Heart right ventricle (tissue), 16 donors: ENCODE data around the gene S1PR1. TPM values are rescaled to one million over a fixed set of nuclear protein-coding genes. Genes with fewer than 3 reads are reported as not detected.
"Not testable (repeated sequence)": the region's sequence is repeated elsewhere in the genome, so short reads cannot be mapped to it uniquely, and the experiment has no call there.

ENCODE experiments used
- ATAC-seq, 8 donors: fragments of 200-7000 bp; cut with Tn5 transposase; one replicate each; pipeline ENCODE4 v1.9.1; 2020; ENCODE audit warnings: mild to moderate bottlenecking in 8 of 8, moderate library complexity in 8 of 8, moderate number of reproducible peaks in 1 of 8
- DNase-seq, 2 donors: peaks; one replicate each; pipeline ENCODE4 v3.0.0-alpha.2; 2020
- H3K27ac ChIP-seq, 10 donors: fragments of 200-600 bp; sonication (generic) in 2 of 10; one replicate each; pipeline versions ENCODE4 v1.5.0 to v1.8.0; 2020 to 2022; ENCODE audit warnings: mild to moderate bottlenecking in 3 of 10
- H3K27me3 ChIP-seq, 7 donors: fragments of 200-600 bp; one replicate each; pipeline ENCODE4 v1.8.0; 2021 to 2022; ENCODE audit warnings: mild to moderate bottlenecking in 2 of 7
- H3K36me3 ChIP-seq, 9 donors: fragments of 200-600 bp; sonication (generic) in 1 of 9; one replicate each; pipeline versions ENCODE4 v1.5.0 to v1.8.0; 2020 to 2022; ENCODE audit warnings: mild to moderate bottlenecking in 2 of 9
- H3K4me1 ChIP-seq, 9 donors: fragments of 200-600 bp; sonication (generic) in 1 of 9; one replicate each; pipeline versions ENCODE4 v1.5.0 to v1.8.0; 2020 to 2022; ENCODE audit warnings: mild to moderate bottlenecking in 4 of 9
- H3K4me3 ChIP-seq, 10 donors: fragments of 200-600 bp; sonication (generic) in 2 of 10; one replicate each; pipeline versions ENCODE4 v1.5.0 to v1.8.0; 2020 to 2022; ENCODE audit warnings: mild to moderate bottlenecking in 7 of 10, moderate library complexity in 2 of 10
- H3K9me3 ChIP-seq, 11 donors: fragments of 200-600 bp in 10 of 11; sonication (generic) in 2 of 11; one replicate each; pipeline versions ENCODE4 v1.5.0 to v1.8.0; 2013 to 2022; ENCODE audit warnings: mild to moderate bottlenecking in 2 of 11, control low read depth in 1 of 11, moderate library complexity in 1 of 11
- WGBS, 2 donors: extraction: QIAGEN DNeasy Blood & Tissue Kit; methylation state at CpG; one replicate each; pipeline ENCODE4 v1.1.7; 2013; ENCODE audit warnings: inconsistent platforms in 1 of 2; 5-methylcytosine and 5-hydroxymethylcytosine counted together
- intact Hi-C, 10 donors: fragments of 100-400 bp; cut with DNase I; formaldehyde crosslinking; loops; one replicate each; pipeline versions ENCODE4 v1.11.1 to v1.14.2; 2022
- polyA plus RNA-seq, 2 donors: library from polyadenylated mRNA; stranded (reverse); fragments of 200-250 nt; gene quantifications; one replicate each; pipeline ENCODE4 v1.2.3, GENCODE V29; 2013
- total RNA-seq, 10 donors: library from RNA; stranded (reverse); fragmentation: NEBNext Ultra II Directional in 3 of 10; extraction: Animal tissue kit (Norgen Biotek cat#: 25700) in 3 of 10; gene quantifications; one replicate each; pipeline versions ENCODE4 v1.2.1 to v1.2.4, GENCODE V29; 2021 to 2023
- TF ChIP-seq, protein P1 (sequence below), 9 donors: fragments of 200-600 bp; sonication (generic) in 2 of 9; IDR thresholded peaks; one replicate each; pipeline versions ENCODE4 v1.5.0 to v1.8.0; 2021 to 2022; ENCODE audit warnings: antibody characterized with exemption in 9 of 9, mild to moderate bottlenecking in 5 of 9, moderate library complexity in 1 of 9
- donor health status: Arrhythmogenic right ventricular cardiomyopathy.
- donor health status: ischemic (EF 13 %, LVEDD 7.1; RV severe dilation, severe dysfunction).
- donor health status: healthy with polysubstance abuse.
- donor health status: DM: no; HTN: yes; CAD: no.
- donor health status: DM: no; HTN: no; CAD: no.
- donor health status: ischemic (EF 25% LVEDD 6.9; RV normal size, moderate dysfunction).
- donor health status: ischemic (EF 25% LVEDD 5.7; RV mildly dilated, moderate dysfunction).
- donor health status: healthy.
- donor health status: DM: yes; HTN: yes; CAD: no.
- donor health status: Ischemic cardiomyopathy.
- donor health status: ischemic (EF 35%, LVEDD 5.7; RV mildly dilated, moderate dysfunction).
- donor health status: nonischemic (EF 11% LVEDD 7.7; RV severe dilation, severe dysfunction).
- donor health status: DM: yes; HTN: yes; CAD: no.
- donor health status: PGD.
- donor health status: ischemic (EF 29% LVEDD 5.4; RV normal size, mild dysfunction).
- donor health status: nonischemic (EF 23%, LVEDD 6.1; RV moderate dilation, normal function).

S1PR1 gene
- total and polyA plus RNA-seq, 12 donors = 37.4 to 82.2 (median 53.2) TPM

GRCh38 chr1:101228424-101229134, 8.2 kb upstream of the S1PR1 start:
- intact Hi-C loops = no loop called here
- DNase-seq (no peak), ATAC-seq (no peak)
- H3K4me1 ChIP-seq = peaks cover 0 to 3% (median 0%) of the 10 kb centered on the region in 9 donors
- WGBS, 2 donors = 91 to 92% methylated on average over 6 of the region's 6 CpGs
- no peaks in the 10 kb centered on the region for H3K36me3 ChIP-seq
- TF ChIP-seq, protein P1, sequence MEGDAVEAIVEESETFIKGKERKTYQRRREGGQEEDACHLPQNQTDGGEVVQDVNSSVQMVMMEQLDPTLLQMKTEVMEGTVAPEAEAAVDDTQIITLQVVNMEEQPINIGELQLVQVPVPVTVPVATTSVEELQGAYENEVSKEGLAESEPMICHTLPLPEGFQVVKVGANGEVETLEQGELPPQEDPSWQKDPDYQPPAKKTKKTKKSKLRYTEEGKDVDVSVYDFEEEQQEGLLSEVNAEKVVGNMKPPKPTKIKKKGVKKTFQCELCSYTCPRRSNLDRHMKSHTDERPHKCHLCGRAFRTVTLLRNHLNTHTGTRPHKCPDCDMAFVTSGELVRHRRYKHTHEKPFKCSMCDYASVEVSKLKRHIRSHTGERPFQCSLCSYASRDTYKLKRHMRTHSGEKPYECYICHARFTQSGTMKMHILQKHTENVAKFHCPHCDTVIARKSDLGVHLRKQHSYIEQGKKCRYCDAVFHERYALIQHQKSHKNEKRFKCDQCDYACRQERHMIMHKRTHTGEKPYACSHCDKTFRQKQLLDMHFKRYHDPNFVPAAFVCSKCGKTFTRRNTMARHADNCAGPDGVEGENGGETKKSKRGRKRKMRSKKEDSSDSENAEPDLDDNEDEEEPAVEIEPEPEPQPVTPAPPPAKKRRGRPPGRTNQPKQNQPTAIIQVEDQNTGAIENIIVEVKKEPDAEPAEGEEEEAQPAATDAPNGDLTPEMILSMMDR (IDR thresholded peaks at IDR 0.05) = no peak
- H3K9me3 ChIP-seq = peaks cover 0 to 15% (median 0%) of the 10 kb centered on the region in 11 donors
- no peak overlapping the region for H3K4me3 ChIP-seq
- no peak overlapping the region for H3K27ac ChIP-seq
- no peaks in the 10 kb centered on the region for H3K27me3 ChIP-seq

DNA sequence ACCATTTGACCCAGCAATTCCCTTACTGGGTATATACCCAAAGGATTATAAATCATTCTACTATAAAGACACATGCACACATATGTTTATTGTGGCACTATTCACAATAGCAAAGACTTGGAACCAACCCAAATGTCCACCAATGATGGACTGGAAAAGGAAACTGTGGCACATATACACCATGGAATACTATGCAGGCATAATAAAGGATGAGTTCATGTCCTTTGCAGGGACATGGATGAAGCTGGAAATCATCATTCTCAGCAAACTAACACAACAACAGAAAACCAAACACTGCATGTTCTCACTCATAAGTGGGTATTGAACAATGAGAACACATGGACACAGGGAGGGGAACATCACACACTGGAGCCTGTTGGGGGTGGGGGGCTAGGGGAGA, 4.6 kb upstream of the S1PR1 start:
- Histone ChIP-seq H3K9me3 (peaks cover 0 to 15% (median 0%) of the 10 kb centered on the region in 11 donors), H3K4me1 (peaks cover 0 to 15% (median 10%) of the 10 kb centered on the region in 9 donors)
- not testable (repeated sequence) for H3K27me3 ChIP-seq, DNase-seq, ATAC-seq, H3K4me3 ChIP-seq, H3K27ac ChIP-seq, H3K36me3 ChIP-seq
- intact Hi-C loops = loop anchor here in 4 of 10 donors (10.0 kb wide), 5 partner anchors 67 to 307 kb away; partner anchors contain the start of gene DPH5 (in 2 of the 4)

- Histone ChIP-seq H3K27me3 (no peaks in the 10 kb centered on the region), H3K9me3 (peaks cover 0 to 15% (median 0%) of the 10 kb centered on the region in 11 donors), H3K36me3 (no peaks in the 10 kb centered on the region), H3K4me1 (peaks cover 0 to 20% (median 10%) of the 10 kb centered on the region in 9 donors), H3K4me3 (no peak overlapping the region), H3K27ac (peak overlapping the region in 4 of 10 donors; percentile 17 to 97 (median 21))
- intact Hi-C loops = loop anchor here in 4 of 10 donors (10.0 kb wide), 5 partner anchors 69 to 309 kb away; partner anchors contain the start of gene DPH5 (in 2 of the 4)
- no peak for DNase-seq
- no peak for ATAC-seq
- TF ChIP-seq, protein P1 (IDR thresholded peaks at IDR 0.05) = no peak
- WGBS, 2 donors = 88 to 89% methylated on average over 7 of the region's 7 CpGs
Observed at GRCh38 chr1:101233495-101233894, 3.3 kb upstream of the S1PR1 start.

- intact Hi-C loops = loop anchor here (2.0 to 10.0 kb wide), 16 partner anchors 30 to 313 kb away; partner anchors contain the start of gene DPH5 (in 4 of the 10)
- no peaks in the 10 kb centered on the region for H3K27me3 ChIP-seq
- peaks cover 0 to 15% (median 0%) of the 10 kb centered on the region in 11 donors for H3K9me3 ChIP-seq
- H3K36me3 ChIP-seq = peaks cover 0 to 15% (median 0%) of the 10 kb centered on the region in 9 donors
- 14 to 16% methylated on average over 6 of the region's 6 CpGs for WGBS, 2 donors
- ATAC-seq = no peak
- TF ChIP-seq, protein P1 (IDR thresholded peaks at IDR 0.05) = no peak
- peak overlapping the region; percentile 56 to 90 (median 71) for H3K4me3 ChIP-seq
- H3K27ac ChIP-seq = peak overlapping the region; percentile 81 to 99 (median 96)
- H3K4me1 ChIP-seq = peaks cover 0 to 26% (median 14%) of the 10 kb centered on the region in 9 donors
- DNase-seq = no peak
Observed at GRCh38 chr1:101235216-101235695, 1.6 kb upstream of the S1PR1 start.
